SH-SY5Y (cell line): ENCODE results near the gene KCTD10.

Experiments
- GATA2 ChIP-seq: IDR thresholded peaks from 2 replicates; pipeline ENCODE4 v1.6.1; 2011; ENCODE audit warnings: mild to moderate bottlenecking, low read depth, low read length
- GATA3 ChIP-seq: IDR thresholded peaks from 2 replicates; pipeline ENCODE4 v1.6.1; 2011; ENCODE audit warnings: low read depth, mild to moderate bottlenecking, low read length, moderate library complexity

Gene KCTD10

DNA sequence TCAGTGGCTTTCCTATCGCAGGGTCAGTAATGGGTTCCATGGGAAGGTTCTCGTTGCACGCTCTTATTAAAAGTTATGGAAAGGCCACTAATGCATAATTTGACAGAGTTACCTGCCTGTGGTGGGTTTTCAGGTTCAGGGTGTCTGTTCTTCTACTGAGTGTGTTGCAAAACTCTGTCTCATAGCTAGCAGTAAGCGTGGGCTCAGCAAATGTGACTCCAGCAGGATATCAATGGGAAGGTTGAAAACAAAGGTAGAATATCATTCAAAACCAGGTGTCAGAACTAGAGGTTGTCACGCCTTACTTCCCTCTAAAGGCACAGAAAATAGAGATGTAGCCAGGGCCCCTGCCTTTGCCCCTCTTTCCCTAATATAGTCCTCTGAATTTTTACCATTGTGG, 25.2 kb upstream of the KCTD10 start:
- TF ChIP-seq GATA3: no peak
- no peak for TF ChIP-seq GATA2

DNA sequence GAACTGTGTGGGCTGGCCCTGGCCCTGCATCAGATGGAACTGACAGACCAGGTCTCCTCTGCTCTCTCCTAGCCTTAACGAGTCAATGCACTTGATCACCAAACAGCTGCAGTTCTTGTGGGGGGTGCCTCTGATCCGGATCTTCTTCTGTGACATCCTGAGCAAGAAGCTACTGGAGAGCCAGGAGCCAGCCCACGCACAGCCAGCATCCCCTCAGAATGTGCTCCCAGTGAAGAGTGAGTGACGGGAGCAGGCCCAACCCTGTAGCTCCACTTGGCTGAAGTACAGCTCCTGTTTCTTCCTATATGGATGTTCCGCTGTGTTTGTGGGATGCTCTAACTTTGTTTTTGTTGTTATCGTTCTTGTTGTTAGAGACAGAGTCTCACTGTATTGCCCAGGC, 24.2 kb upstream of the KCTD10 start:
- TF ChIP-seq GATA2 (no peak), GATA3 (no peak)

DNA sequence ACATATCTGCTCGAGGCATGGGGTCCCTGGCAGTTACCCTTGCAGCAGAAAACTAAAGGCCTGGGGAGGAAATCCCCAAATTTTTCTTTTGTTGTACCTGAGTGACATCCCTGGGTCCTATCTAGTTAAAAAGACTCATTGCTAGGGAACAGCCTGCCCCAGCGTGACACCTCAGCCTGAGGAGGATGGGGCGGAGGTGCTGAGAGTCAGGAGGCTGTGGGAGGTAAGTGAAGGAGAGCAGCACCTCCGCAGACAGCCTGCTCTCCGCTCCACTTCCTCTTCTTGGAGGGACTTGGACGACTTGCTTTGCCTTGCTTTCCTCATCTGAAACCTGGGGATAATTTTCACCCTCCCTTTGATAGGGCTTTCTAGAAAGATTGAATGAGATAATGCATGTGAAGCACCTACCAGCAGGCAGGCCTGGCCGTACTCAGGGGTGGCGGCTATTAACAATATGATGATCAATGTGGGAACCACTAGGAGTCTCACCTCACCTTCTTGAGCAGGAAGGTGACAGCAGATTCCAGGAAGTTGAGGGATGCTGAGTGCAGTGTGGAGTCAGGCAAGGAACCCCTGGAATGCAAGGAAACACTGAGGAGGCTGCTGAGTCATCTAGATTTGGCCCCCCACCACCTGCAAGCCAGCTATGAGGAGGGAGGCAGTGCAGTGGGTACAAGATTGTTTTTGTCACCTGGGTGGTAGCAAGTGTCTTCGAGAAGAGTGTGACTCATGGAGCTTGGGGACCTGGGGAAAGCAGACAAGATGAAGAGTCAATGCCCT, 23.5 kb upstream of the KCTD10 start:
- no peak for TF ChIP-seq GATA2
- TF ChIP-seq GATA3: no peak

DNA sequence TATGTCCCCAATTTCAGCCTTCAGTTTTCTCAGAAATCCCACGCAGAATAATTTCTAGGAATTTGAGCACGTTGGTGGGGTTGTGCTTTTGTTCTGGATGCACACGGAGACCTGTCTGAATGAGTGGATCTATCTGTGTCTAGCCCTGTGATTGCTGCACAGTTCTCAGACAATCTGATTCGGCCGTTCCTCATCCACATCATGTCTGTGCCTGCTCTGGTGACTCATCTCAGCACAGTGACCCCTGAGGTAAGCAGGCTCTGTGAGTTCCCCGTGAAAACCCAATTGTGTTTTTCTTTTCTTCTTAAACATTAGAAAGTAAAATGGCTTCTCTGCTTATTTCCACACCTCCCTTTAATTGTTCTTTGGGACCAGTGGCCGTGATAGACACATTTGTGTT, 20.6 kb upstream of the KCTD10 start:
- TF ChIP-seq GATA2: no peak
- TF ChIP-seq GATA3: no peak

DNA sequence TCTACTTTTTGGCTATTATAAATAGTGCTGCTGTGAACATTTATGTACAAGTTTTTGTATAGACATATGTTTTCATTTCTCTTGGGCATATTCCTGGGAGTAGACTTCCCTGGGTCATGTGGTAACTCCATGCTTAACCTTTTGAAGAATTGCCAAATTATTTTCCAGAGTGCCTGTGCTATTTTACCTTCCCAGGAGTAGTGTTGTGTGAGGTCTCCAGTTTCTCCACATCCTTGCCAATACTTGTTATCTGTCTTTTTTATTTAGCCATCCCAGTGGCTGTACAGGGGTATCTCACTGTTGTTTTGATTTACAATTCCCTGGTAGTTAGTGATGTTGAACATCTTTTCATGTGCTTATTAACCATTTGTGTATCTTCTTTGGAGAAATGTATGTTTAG, 19.2 kb upstream of the KCTD10 start:
- TF ChIP-seq GATA3 (no peak), GATA2 (no peak)

DNA sequence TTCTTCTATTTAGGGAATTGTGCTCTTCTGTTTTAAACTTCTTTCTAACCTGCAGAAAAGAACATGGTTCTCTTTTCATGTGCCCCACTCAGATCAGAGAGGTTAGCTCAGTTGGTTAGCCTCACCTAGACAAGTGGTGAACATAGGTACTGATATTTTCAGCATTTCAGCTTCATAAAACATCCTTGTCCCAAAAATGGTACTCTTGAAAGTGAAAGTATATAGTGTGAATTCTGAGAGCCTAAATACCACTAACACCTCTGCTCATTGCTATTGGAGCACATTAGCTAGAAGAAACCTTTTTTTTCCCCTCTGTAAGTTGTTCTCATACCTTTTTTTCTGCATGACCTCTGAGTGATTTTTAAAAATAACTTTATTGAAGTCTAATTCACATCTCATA, 17.9 kb upstream of the KCTD10 start:
- TF ChIP-seq GATA3: no peak
- no peak for TF ChIP-seq GATA2

DNA sequence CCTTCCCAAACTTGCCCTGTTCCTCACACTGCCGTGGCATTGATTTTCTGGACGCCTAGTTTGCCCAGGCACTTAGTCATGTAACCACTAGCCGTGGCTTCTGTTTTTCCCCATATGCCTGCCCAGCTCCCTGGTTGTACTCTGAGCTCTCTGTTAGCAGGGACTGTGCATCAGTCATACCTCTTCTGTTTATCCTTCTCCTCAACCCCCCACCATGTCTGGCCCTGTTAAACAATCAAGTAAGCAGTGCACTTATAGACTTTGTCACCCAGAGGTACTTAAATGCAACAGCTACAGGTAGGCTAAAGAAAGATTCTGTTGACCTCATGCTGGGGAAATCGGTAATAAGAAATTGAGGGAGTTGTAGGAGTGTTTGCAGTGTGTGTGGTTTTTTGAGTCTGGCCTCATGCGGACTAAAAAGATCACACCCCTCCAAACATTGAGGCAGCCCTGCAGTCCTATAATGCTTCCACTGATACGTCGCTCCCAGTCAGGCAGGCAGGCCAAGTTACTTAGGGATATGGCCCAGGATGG, 17.3 kb upstream of the KCTD10 start:
- no peak for TF ChIP-seq GATA3
- no peak for TF ChIP-seq GATA2

DNA sequence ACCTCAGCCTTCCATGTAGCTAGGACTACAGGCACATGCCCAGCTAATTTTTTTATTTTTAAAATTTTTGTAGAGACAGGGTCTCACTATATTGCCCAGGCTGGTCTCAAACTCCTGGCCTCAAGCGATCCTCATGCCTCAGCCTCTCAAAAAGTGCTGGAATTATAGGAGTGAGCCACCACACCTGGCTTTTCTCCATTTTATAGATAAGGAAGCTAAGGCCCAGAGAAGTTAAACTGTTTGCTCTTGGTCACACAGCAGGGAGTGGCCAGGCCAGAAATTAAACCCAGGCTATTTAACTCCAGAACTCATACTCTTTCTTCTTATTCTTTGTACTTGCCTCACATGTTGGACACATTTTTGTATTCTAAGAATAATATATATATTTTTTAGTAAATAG, 16.8 kb upstream of the KCTD10 start:
- TF ChIP-seq GATA2: no peak
- TF ChIP-seq GATA3: no peak

DNA sequence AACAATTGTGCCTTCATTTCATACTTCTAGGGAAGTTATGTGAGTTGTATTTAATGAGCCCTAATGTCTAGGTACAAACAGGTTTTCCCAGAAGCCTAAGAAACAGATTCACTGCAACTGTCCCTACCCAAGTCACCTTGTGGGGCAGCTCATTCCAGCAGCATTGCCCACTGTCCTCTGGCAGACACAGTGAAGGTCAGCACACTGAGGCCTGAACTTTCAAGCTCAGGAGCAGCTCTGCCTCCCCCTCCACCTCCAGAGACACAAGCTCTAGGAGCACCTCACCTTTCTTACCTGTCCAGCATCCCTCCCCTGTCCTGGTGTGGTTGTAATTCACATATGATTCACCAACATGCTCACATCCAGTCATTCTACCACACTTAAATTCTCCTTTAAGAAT, 16.0 kb upstream of the KCTD10 start:
- TF ChIP-seq GATA3: no peak
- TF ChIP-seq GATA2: no peak

DNA sequence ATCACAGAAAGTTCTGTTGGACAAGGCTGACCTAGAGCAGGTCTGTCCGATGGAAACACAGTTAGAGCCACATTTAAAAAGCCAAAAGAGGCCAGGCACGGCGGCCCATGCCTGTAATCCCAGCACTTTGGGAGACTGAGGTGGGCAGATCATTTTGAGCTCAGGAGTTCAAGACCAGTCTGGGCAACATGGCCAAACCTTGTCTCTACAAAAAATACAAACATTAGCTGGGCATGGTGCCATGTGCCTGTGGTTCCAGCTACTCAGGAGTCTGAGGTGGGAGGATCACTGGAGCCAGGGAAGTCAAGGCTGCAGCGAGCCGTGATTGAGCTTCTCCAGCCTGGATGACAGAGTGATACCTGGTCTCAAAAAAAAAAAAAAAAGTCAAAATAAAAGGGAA, 15.3 kb upstream of the KCTD10 start:
- TF ChIP-seq GATA2 (no peak), GATA3 (no peak)

DNA sequence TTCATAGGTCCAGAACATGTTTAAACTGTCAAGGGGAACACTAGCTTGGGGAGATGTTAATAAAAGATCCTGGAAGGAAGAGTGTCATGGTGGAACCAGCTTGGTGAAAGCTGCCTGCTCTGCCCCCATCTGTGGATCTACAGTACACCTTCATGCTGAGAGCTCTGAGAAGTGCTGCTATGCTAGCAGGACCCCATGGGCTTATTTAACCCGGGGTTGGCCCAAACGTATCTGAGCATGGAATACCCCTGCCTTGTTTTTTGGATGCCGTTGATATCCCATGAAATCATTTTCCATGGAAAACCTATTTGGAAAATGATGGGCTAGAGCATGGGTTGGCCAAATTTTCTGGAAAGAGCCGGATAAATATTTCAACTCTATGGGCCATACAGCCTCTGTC, 14.6 kb upstream of the KCTD10 start:
- TF ChIP-seq GATA3: no peak

DNA sequence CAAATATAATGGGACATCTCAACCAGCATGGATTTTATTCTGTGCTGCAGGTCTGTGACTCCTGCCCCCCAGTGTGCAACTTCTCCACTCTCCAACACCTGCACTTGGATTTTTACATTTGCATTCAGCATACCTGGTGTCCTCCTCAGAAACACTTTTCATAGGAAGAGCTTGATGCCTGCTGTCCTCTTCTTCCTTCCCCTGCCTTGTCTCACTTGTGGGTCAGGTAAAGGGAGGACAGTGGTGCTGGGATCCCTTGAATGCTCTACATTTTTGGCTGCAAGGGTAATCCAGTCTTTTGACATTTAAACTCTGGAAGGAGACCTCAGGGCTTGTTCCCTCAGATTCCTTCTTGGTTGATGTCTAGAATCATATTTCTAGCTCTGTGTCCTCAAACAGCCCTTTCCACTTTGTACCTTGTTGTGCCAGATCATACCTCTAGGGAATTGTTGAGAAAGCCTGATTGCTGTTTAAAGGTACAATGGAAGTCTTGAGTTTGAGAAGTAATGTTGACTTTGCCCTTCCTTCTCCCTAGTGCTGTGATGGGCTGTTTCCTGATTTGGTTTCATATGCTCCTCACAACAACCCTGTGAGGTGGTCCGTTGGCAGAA, 13.0 kb upstream of the KCTD10 start:
- no peak for TF ChIP-seq GATA2
- no peak for TF ChIP-seq GATA3

DNA sequence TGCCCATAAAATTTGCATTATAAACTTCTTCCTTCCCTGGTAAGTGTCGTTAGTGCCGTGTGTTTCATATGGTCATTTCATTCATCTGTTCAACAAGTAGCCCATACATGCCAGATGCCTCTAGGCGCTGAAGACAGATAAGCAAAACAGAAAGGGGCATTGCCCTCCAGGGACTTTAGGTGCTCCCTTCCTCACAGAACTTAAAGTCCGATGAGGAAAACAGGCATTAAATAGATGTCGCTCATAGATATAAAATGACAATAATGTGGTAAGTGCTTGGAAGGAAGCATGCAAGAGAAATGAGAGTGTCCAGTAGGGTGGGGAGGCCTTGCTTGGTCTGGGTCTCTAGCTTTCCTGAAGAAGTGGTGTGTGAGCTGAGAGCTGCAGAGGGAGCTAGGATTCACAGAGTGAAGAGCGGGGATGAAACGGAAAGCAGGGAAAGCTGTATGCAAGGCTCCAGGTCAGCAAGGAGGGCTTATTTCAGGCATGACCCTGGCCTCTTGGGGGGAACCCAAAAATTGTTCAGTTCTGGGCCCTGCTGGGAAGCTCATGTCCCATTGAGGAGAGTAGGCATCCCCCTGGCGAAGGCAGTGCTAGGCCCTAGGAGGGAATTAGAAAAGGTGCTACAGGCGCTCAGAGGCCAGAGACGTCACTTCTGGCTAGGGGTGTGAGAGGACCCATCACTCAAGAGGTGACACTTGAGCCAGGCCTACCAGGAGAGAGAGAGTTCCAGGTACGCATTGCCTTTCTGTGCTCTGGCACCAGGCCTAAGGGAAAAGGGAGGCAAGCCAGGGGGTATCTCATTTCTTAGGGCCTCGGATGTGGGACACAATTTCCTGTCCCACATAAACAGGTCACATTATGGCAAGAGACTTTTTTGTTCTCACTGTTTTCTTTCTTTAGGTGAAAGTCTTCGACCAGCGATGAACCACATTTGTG, 12.2 kb upstream of the KCTD10 start:
- no peak for TF ChIP-seq GATA2
- no peak for TF ChIP-seq GATA3

DNA sequence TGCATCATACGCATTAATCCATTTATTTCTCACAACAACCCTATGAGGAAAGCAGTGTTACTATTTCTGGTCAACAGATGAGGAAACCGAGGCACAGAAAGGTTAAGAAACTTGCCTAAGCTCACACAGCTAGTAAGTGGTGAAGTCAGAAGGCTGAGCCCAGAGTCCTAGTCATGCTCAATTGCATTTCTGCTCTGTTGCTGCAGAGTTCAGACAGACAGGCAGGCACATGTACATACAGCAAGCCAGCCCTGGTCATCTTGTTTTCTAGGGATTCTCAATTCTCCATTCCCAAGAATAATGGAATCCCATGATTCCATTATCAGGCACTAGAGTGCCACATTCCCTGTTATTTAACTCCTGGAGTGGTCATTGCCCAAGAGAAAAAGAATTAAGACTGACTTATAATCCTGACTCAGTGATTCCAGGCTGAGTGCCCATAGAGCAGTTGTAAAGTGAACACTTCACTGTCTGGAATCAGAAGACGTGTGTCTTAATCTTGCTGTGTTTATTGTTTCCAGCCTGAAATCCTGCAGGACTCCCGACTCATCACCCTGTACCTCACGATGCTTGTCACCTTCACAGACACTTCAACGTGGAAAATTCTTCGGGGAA, 11.1 kb upstream of the KCTD10 start:
- TF ChIP-seq GATA2 (no peak), GATA3 (no peak)
